GM12874 (cell line): Measurements from ENCODE around the gene DAPL1.

Experiments
- CTCF ChIP-seq: IDR thresholded peaks from 2 replicates; pipeline ENCODE4 v1.5.1; 2011; ENCODE audit warnings: low read depth, mild to moderate bottlenecking, control low read depth, low read length, moderate library complexity; ENCODE audit not compliant: insufficient read depth

Gene DAPL1

DNA sequence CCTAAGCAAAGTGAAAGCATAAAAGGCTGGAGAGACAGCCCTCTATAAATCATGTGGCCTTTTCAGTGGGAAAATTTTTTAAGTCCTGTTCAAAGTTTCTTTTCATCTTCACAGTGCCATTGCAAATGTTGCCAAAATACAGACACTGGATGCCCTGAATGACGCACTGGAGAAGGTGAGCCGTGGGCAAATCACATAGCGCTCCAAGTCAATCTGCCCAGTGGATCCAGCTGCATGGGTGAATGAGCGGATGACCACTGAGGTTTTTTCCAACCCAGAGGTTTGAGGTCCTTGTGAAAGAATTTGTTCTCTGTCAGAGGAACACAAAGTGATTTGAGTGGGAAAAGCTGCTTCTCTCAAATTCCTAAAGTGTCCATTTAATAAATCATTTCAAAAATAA is 11.8 kb downstream of the DAPL1 start:
- no peak for TF ChIP-seq CTCF

GRCh38 chr2:158808426-158808825 is 13.3 kb downstream of the DAPL1 start:
- no peak for TF ChIP-seq CTCF

GRCh38 chr2:158809816-158810215 is 14.7 kb downstream of the DAPL1 start:
- TF ChIP-seq CTCF = no peak

GRCh38 chr2:158810731-158811460 is 15.8 kb downstream of the DAPL1 start:
- no peak for TF ChIP-seq CTCF

- TF ChIP-seq CTCF = no peak
Observed at GRCh38 chr2:158815166-158815565, 20.0 kb downstream of the DAPL1 start.

- no peak for TF ChIP-seq CTCF
Observed at GRCh38 chr2:158815658-158816057, 20.5 kb downstream of the DAPL1 start.

DNA sequence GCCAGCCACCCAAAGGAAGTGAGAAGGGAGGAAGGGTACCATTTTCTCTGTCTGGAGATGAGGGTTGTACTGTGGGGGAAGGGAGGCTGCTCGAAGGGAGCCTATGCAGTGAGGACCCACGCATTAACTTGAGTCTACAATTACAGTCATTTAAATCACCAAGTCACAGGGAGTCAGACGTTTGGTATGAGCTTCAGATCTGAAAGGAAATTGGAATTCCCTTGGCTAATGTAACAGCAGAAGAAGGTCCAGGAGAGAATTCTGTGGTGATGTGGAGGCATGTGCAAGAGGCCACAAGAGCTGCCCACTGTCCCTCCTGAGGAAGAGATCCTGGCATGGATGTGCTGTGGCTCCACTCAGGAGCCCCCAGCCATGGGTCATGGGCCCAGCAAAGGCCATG is 22.5 kb downstream of the DAPL1 start:
- no peak for TF ChIP-seq CTCF
